KBM-7 (cell line): ENCODE measurements around the gene PEPD.

ENCODE experiments used
- DNase-seq: peaks from one replicate; pipeline ENCODE4 v3.0.0-alpha.2; 2015
- in situ Hi-C: fragments of 300-500 bp; cut with MboI; formaldehyde crosslinking; loops from 2 replicates; pipeline ENCODE4 v1.14.3; 2020; ENCODE audit warnings: low sequenced_read_pairs, low pct_unique_long_range_greater_than_20kb, mixed read lengths

PEPD gene

GRCh38 chr19:33366127-33366526, 155.5 kb downstream of the PEPD start:
- in situ Hi-C loops = no loop called here
- no peak for DNase-seq

- in situ Hi-C loops = no loop called here
- DNase-seq = no peak
Observed at GRCh38 chr19:33365691-33366090, 155.9 kb downstream of the PEPD start.

- in situ Hi-C loops = no loop called here
- no peak for DNase-seq
Observed at GRCh38 chr19:33363476-33363875, 158.1 kb downstream of the PEPD start.

DNA sequence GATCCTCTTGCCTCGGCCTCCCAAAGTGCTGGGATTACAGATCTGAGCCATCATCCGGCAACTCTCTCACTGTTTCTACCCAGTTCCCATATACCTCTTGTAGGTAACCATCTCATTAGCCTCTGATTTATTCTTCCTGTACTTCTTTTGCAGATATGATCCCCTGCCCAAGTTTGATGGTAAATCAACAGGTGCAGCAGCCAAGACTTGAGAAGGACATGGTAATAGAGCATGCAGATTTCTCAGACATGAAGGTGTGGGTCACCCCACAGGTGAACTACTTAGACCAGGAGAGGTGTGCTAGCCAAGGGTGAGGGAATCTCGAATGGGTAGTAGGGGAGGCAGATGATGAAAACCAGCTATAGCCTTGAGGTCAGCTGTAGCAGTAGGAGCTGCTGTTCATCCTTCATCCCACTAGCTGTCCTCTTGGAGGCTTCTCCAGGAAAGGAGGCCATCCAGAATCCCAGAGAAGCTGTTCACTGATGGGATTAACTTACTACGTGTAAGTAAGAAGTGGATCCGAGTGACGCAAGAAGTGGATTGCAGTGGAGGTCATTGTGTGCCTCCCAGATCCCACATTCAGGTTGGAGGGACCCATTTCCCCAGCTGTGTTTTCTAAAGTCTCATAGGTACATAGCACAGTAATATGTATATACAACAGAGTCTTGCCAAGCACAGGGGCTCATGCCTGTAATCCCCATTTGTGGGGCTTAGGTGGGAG, 158.9 kb downstream of the PEPD start:
- in situ Hi-C loops = no loop called here
- no peak for DNase-seq

- in situ Hi-C loops = no loop called here
- DNase-seq = no peak
Observed at GRCh38 chr19:33359581-33359980, 162.0 kb downstream of the PEPD start.

GRCh38 chr19:33358408-33358807, 163.2 kb downstream of the PEPD start:
- DNase-seq = no peak
- in situ Hi-C loops = no loop called here

GRCh38 chr19:33357556-33357955, 164.0 kb downstream of the PEPD start:
- in situ Hi-C loops = no loop called here
- no peak for DNase-seq

GRCh38 chr19:33355535-33355934, 166.1 kb downstream of the PEPD start:
- in situ Hi-C loops = no loop called here

DNA sequence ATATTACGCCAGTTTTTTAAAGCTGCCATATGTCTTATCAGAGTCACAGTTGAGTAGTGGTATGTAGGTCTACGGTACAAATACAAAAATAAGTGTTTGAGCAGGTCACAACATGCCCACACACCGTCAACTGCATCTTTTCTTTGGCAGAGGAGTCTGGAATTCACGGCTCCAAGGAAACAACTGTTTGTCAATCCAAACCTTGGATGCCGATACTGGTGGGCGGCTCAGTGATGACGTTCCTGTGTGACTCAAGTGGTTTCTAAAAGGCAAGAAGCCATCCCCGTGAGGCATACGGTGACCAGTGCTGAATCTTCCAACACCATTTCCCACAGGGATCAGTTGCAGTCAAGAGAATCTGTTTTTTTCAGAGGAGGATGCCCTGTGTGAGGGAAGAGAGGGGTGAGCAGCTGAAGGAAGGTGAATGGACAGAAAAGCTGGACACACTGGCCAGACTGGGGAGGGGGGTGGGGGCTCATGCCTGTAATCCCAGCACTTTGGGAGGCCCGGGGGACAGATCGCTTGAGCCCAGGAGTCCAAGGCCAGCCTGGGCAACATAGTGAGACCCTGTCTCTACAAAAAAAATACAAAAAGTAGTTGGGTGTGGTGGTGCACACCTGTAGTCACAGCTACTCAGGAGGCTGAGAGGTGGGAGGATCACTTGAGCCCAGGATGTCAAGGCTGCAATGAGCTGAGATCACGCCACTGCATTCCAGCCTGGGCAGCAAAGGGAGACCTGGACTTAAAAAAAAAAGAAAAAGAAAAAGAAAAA, 170.9 kb downstream of the PEPD start:
- in situ Hi-C loops = no loop called here
- no peak for DNase-seq

More at GRCh38 chr19:33355535-33355934, 166.1 kb downstream of the PEPD start:
- no peak for DNase-seq

- in situ Hi-C loops = no loop called here
Observed at GRCh38 chr19:33349319-33350289, 172.0 kb downstream of the PEPD start.

DNA sequence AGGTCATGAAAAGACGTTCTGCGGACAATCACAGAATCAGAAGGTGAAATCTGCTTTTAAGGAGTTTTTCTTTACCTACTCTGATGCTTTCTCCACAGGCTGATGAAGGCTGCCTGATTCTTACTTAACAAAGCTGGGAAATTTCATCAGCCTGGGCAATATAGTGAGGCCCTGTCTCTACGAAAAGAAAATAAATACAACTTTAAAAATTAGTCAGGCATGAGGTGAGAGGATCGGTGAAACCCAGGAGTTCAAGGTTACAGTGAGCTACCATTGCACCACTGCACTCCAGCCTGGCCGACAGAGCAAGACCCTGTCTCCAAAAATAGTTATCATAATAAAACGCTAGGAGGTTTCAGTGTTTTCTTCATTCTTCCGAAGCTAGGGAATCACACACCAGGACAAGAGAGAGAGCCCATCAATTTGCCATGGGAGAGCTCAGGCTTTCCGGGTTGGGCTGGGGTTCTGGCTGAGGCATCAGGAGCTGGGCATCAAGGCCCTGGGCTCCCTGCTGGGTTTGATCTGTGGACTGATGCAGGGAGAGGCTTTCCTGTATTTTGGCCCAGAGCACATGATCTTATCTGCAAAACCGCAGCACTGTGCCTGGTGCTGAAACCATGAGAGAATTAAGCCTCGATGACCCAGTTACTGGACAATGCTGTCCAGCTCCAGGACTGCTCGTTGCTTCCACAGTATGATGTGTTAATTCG, 173.1 kb downstream of the PEPD start:
- in situ Hi-C loops = no loop called here
- DNase-seq = no peak

More at GRCh38 chr19:33349319-33350289, 172.0 kb downstream of the PEPD start:
- no peak for DNase-seq

- DNase-seq = no peak
- in situ Hi-C loops = no loop called here
Observed at GRCh38 chr19:33347300-33347699, 174.3 kb downstream of the PEPD start.

DNA sequence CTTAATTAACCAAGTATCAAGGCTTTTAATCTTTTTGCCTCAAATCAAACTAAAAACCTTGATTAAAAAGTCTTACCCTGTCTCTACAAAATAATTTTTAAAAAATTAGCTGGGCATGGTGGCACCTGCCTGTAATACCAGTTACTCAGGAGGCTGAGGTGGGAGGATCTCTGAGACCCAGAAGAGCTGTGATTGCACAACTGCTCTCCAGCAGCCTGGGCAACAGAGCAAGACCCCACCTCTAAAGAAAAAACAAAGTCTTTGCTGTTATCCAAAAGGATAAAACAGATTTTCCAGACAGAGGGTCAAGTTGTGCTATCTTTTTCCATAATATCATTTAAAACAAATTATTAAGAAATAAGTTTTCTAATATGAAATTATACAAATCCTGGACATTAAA, 174.9 kb downstream of the PEPD start:
- in situ Hi-C loops = no loop called here

DNA sequence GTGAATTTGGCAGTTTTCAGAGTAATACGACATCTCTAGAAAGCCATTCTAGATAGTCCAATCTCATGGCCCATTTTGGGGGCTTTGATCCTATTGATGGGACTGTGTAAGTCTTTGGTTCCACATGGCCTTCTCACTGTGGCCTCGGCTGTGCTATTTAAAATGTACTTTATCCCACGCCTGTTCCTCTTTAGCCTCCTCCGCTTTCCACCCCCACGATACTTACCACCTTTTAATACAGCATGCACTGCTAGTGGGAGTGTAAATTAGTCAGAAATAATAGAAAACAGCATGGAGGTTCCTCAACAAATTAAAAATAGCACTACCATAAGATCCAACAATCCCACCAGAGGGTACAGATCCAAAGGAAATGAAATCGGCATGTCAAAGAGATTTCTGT, 176.4 kb downstream of the PEPD start:
- no peak for DNase-seq
- in situ Hi-C loops = no loop called here

More for the DNA sequence above, 174.9 kb downstream of the PEPD start:
- no peak for DNase-seq

GRCh38 chr19:33344573-33344925, 177.0 kb downstream of the PEPD start:
- no peak for DNase-seq
- in situ Hi-C loops = no loop called here

DNA sequence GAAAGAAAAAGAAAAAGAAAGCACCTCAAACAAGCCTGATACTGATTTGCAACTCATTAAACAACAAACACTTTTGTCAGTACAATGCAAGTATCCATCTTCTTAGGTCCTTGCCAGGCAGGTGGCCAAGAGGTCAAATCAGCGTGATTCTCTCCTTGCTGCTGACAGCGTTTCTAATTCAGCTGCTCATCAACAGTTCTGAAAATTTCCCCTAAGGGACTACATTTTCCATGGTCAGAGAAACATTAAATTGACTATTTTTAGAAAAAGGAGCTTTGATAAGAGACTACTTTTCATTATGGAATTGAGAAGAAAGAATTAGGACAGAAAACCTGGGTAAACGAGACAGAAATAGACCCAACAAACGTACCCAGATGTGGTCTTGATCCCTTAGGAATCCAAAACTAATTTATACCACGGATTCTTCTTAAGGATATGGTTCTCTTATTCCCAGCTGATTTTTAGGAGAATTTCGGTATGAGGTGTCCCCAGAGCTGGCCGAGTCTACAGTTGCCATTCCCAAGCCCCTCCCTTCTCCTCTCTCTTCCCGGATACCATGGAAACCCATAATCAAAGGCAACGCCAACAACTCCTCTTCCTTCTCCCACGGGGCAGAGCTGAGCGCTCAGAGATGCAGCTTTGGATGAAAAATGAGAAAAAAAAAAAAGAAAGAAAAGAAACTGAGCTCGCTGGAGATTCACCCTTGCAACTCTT, 177.6 kb downstream of the PEPD start:
- no peak for DNase-seq
- in situ Hi-C loops = no loop called here

DNA sequence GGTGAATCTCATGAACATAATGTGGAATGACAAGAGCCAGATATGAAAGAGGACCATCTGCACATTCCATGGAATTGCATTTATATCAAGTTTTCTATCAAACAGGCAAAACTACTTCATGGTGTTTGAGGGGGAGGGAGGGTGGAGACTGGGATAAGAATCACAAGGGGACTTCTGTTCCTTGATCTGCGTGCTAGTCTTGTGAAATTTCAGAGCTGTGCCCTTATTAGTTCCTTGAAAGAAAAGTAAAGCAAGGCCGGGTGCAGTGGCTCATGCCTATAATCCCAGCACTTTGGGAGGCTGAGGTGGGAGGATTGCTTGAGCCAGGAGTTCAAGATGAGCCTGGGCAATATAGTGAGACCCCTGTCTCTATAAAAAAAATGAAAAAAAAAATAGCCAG, 178.3 kb downstream of the PEPD start:
- in situ Hi-C loops = no loop called here
- no peak for DNase-seq

GRCh38 chr19:33340991-33341390, 180.6 kb downstream of the PEPD start:
- in situ Hi-C loops = no loop called here

More at GRCh38 chr19:33340991-33341390, 180.6 kb downstream of the PEPD start:
- no peak for DNase-seq
